GM19099 (cell line): ENCODE results near the gene ST6GALNAC6.

Experiments
- POLR2A ChIP-seq: IDR thresholded peaks from 3 replicates; pipeline ENCODE4 v1.6.1; 2011; ENCODE audit warnings: low read depth; ENCODE audit not compliant: insufficient read length; ENCODE audit errors: extremely low read depth

ST6GALNAC6 gene

DNA sequence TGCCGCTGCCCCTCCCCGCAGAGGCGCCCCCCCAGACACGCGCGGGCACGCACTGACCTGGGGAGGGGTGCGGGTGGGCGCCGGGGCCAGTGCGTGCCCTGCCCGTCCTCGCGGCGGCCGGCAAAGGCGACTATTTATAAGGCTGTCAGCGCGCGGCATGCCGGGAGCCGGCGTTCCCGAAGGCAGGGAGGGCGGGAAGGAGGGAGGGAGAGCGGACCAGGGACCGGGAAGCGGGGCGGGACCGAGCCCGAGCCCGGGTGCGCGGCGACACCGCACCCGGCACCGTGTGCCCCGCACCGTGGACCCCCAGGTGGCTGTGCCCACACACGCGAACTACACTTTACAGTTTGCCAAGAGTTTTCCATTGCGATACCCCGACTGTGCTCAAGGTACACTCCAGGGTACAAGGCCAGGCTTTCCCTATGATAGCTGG is 21.8 kb downstream of the ST6GALNAC6 start, which contains the start of gene AK1:
AK1 (minus strand) TSS at position 110 of the 433 bp plus-strand sequence. CDS start 3,058 bp downstream, outside the sequence.
- no peak for TF ChIP-seq POLR2A

DNA sequence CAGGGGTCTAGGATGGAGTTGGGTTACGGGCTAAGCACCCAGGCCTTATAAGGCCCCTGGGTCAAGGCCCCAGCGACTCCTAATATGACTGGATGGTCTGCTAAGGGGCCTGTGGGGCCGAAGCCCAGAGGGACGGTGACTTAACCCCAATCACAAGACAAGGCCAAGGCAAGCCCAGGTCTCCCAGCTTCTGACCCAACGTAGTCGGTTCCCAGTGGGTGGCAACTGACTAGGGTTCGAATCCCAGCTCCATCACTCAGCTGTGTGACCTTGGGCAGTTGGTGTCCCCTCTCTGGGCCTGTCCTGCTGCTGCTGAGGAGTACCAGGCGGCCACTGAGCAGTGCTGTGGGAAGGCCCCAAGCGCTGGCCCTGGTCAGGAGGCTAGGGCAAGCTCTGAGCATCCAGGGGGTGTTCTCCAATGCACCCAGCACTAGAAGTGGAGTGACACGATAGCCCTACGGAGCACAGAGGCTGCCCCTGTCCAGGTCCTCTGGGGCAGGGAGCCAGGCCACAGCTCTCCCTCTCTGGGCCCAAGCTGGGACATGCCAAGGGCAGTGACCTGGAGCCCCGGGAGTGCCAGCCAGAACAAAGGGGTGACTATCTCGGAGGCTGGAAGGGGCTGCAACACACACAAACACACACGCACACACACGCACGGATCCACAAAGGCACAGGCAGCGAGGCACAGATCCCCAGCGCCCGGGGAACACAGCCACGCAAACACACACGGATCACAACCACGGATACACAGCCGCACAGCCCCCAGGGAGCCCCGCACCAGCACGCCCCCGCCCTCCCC is 22.4 kb downstream of the ST6GALNAC6 start:
- no peak for TF ChIP-seq POLR2A

DNA sequence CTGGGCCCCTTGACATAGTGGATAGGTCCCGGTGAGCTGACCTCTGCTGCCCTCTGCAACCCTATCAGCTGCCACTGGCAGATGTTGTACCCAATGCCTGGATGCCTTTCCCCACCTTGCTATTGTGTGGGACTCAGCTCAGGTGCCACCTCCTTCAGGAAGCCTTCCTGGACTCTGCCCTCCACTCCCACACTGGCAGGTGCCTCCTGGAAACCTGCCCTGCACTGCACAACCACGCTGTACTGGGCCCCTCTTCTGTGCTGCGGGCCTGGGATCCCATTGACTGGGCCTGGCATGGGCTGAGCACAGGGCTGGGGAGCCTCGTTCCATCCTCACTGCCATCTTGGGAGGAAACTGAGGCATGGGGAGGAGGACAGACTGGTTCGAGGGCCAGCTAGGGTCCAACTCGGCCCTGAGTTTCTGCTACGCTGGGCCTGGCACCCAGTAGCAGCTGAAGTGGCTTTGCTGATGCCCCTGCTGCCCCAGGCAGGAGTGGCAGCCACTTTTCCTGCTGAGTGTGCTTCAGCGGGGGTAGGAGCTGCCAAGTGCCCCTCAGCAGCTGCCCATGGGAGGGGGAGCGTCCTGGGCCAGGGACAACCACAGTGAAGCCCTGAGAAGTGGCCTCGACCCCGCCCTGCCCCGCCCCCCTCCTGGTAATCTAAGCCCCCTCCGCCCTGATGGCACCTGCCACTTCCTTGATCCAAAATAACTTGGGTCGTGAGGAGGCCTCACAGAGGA is 23.2 kb downstream of the ST6GALNAC6 start:
- no peak for TF ChIP-seq POLR2A

- no peak for TF ChIP-seq POLR2A
Observed at GRCh38 chr9:127875306-127875966, 24.0 kb downstream of the ST6GALNAC6 start.

DNA sequence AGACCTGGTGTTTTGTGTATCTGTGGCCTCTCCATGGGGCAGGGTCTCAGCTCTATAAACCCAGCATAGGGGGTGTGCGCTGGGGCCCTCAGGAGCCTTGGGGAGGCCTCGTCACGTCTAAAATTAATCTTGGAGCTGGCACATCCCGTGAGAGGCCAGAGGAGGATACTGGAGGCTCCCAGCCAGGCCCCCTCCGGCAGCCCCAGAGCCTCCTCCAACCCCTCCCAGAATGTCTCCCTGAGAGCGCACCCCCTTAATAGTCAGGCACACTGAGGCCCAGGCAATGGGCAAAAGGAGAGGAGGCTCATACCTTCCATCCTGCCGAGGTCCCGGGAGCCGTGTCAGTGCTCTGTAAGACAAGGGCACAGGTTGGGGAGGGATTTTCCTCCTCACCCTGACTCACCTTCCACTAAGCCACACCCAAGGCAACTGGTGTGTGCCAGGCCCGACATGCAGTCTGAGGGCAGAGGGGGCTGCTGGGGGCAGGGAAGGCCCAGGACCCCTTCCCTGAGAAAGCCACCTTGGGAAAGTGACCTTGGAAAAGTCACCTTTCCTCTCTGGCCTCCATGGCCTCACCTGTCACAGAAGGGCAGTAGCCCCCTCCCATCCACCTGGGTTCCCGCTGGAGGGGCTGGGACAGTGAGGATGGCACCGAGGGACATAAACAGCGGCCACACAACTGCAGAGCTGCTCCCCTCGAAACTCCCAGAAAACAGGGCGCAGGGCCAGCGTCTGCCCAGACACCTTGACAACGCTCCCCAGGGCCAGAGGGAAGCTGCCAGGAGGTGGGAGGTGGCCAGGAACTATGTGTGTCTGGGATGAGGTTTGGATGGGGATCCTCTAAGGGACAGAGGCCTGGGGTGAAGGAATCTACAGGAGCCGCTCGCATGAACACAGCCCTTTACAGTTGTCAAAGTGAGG is 24.8 kb downstream of the ST6GALNAC6 start:
- TF ChIP-seq POLR2A, result no peak

GRCh38 chr9:127873886-127874285 is 25.5 kb downstream of the ST6GALNAC6 start:
- no peak for TF ChIP-seq POLR2A

- no peak for TF ChIP-seq POLR2A
Observed at GRCh38 chr9:127873223-127873691, 26.1 kb downstream of the ST6GALNAC6 start.

- no peak for TF ChIP-seq POLR2A
Observed at GRCh38 chr9:127872369-127873222, 26.8 kb downstream of the ST6GALNAC6 start.

GRCh38 chr9:127871531-127871930 is 27.9 kb downstream of the ST6GALNAC6 start:
- TF ChIP-seq POLR2A, result no peak

DNA sequence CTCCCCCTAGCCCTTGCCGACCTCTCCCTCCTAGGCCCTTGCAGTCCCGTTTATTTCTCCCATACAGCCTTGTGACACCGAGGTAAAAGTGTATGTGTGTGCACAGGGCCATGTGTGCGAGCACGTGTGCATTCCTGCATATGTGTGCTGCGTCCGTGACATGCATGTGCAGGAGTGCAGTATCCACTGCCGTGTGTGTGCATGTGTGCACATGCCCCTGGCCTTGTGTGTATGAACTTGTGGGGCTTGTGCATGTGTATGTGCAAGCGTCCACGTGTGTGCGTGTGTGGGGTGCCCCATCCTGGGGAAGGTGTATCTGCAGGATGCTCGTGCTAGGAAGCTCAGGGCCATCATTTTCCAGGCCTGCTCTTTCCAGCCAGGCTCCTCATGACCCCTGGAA is 28.5 kb downstream of the ST6GALNAC6 start:
- TF ChIP-seq POLR2A, result no peak

DNA sequence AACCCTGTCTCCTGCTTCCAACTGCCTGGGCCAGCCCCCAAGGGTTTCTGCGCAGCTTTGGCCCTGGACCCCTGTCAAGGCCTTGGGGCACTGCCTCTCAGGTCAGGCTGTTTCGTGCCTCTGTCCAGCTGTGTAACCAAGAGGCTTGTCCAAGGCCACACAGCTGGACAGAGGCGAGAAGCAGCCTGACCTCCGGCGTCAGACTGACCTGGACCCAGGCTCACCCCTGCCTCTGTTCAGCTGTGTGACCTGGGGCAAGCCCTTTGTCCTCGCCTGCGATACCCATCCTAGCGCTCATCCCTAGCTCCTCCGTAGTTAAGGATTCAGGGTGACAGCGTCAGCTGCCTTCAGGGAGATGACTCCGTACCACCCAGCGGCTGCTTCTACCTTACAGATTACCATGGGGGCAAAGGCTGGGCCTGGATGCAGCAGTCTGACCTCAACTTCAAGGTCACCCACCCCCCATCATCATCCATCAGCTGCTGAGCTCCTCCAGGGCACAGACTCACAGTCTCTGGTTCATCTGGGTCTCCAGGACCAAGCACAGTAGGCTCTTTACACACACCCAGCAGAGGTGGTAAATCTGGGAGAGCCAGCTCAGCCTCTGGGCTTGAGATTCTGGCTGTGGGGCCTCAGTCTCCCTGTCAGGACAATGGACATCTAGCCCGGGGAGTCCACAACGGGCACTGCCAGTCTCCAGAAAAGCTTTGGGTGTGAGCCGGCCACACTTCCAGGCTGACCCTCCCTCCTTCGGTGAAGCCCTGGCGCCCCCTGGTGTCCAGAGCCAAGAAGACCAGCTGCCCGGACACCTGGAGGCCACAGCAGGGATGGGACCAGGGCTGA is 29.9 kb downstream of the ST6GALNAC6 start:
- TF ChIP-seq POLR2A, result no peak

- no peak for TF ChIP-seq POLR2A
Observed at GRCh38 chr9:127868278-127868902, 31.0 kb downstream of the ST6GALNAC6 start.
